ENCODE results near the gene AMN1. TPM values are rescaled to one million over a fixed set of nuclear protein-coding genes. Genes with fewer than 3 reads are reported as not detected.
"Not testable (repeated sequence)": the region's sequence is repeated elsewhere in the genome, so short reads cannot be mapped to it uniquely, and the experiment has no call there.

Gene AMN1
- polyA plus RNA-seq = 1 to 10 TPM; 4.4 to 4.7 TPM

DNA sequence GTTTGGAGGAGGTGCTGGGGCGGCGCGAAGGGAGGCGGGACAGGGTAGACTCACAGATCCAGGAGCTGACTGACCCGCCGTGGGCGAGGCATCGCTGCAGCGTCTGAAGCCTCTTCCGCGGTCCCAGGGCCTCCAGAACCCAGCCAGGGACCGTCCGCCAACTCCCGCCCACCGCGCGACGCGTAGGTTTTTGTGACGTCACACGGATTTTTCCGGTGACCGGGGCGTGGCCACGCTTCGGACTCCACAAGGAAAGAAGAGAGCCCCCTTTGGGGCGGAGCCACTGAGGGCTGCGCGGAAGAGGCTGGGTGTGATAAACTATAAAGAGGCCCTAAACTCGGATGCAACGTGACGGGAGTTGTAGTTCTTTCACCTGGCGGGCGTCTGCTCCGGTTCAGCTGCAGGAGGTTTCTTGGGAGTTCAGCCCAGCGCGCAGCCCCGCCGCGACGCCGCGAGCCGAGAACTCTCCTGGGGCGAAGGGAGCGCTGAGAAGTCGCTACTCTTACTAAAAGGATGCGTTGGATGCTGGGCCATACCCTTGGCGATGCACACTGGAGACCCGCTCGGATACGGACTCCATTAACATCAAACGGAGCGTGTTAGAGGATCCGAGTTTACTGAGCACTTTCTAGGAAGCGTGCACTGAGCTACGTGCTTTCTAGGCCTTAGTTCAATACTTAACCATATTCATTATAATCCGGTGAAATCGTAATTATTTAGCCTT lies at the start of gene AMN1:
AMN1 (minus strand) TSS at position 105 of the 724 bp plus-strand sequence; CDS start at position 92, 13 bp downstream.
- Histone ChIP-seq H3K27me3 (ENCODE audit: control insufficient read depth in 1 of 2, insufficient read depth in 2 of 2, low read length in 2 of 2) (no peaks in the 10 kb centered on the region), H3K9me3 (ENCODE audit: control insufficient read depth in 2 of 2, insufficient read depth in 1 of 2, low read depth in 1 of 2, low read length in 1 of 2) (peaks cover 0 to 2% of the 10 kb centered on the region in 2 donors), H3K27ac (ENCODE audit: low read depth in 2 of 2, low read length in 1 of 2) (peak within 1 kb of the TSS; percentile 97 to 98), H3K36me3 (ENCODE audit: control insufficient read depth in 2 of 2, insufficient read depth in 2 of 2, low read length in 1 of 2) (no peaks in the 10 kb centered on the region), H3K4me1 (ENCODE audit: control insufficient read depth in 2 of 2, insufficient read depth in 2 of 2, low read length in 1 of 2) (no peaks in the 10 kb centered on the region), H3K4me3 (ENCODE audit: low read depth in 1 of 2, low read length in 2 of 2) (peak within 1 kb of the TSS; percentile 61 to 67)
- WGBS, 2 donors = 1 to 2% methylated on average over 59 of the region's 59 CpGs

GRCh38 chr12:31773867-31774266 lies 45.0 kb upstream of the AMN1 start:
- Histone ChIP-seq H3K4me3 (ENCODE audit: low read depth in 1 of 2, low read length in 2 of 2) (no peak overlapping the region), H3K27me3 (ENCODE audit: control insufficient read depth in 1 of 2, insufficient read depth in 2 of 2, low read length in 2 of 2) (no peaks in the 10 kb centered on the region), H3K4me1 (ENCODE audit: control insufficient read depth in 2 of 2, insufficient read depth in 2 of 2, low read length in 1 of 2) (peaks cover 0 to 5% of the 10 kb centered on the region in 2 donors), H3K27ac (ENCODE audit: low read depth in 2 of 2, low read length in 1 of 2) (no peak overlapping the region), H3K36me3 (ENCODE audit: control insufficient read depth in 2 of 2, insufficient read depth in 2 of 2, low read length in 1 of 2) (no peaks in the 10 kb centered on the region), H3K9me3 (ENCODE audit: control insufficient read depth in 2 of 2, insufficient read depth in 1 of 2, low read depth in 1 of 2, low read length in 1 of 2) (peaks cover 0 to 3% of the 10 kb centered on the region in 2 donors)
- 35 to 47% methylated on average over 2 of the region's 2 CpGs for WGBS, 2 donors

- 33 to 42% methylated on average over 2 of the region's 2 CpGs for WGBS, 2 donors
- Histone ChIP-seq H3K27ac (ENCODE audit: low read depth in 2 of 2, low read length in 1 of 2) (no peak overlapping the region), H3K4me1 (ENCODE audit: control insufficient read depth in 2 of 2, insufficient read depth in 2 of 2, low read length in 1 of 2) (peaks cover 0 to 5% of the 10 kb centered on the region in 2 donors), H3K4me3 (ENCODE audit: low read depth in 1 of 2, low read length in 2 of 2) (no peak overlapping the region), H3K36me3 (ENCODE audit: control insufficient read depth in 2 of 2, insufficient read depth in 2 of 2, low read length in 1 of 2) (no peaks in the 10 kb centered on the region), H3K27me3 (ENCODE audit: control insufficient read depth in 1 of 2, insufficient read depth in 2 of 2, low read length in 2 of 2) (no peaks in the 10 kb centered on the region), H3K9me3 (ENCODE audit: control insufficient read depth in 2 of 2, insufficient read depth in 1 of 2, low read depth in 1 of 2, low read length in 1 of 2) (peaks cover 0 to 3% of the 10 kb centered on the region in 2 donors)
Observed at GRCh38 chr12:31773223-31773750, 44.5 kb upstream of the AMN1 start.

DNA sequence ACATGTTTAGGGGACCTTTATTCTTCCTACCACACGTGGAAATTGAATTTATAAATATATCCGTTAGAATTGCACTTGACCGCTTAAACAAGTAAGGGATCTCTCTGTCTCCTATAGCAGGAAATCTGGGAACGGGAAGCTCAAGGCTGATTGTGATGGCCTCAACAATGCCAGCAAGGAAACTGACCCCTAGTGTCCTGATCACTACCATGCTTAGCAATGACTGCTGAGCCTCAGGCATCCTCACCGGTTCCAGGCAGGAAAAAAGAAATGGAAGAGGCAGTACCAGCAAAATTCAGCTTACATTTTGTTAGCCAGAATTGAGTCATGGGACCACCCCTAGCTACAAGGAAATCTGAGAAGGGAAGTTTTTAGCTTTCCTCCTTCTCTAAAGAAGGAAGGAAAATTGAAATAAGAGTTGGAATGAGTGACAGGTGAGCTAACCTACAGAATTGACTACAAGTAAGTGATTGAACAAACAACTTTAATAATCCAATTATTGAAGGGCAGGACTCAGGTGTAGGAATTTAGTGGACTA lies 43.9 kb upstream of the AMN1 start:
- no peak overlapping the region for H3K27ac ChIP-seq (ENCODE audit: low read depth in 2 of 2, low read length in 1 of 2)
- H3K36me3 ChIP-seq (ENCODE audit: control insufficient read depth in 2 of 2, insufficient read depth in 2 of 2, low read length in 1 of 2) = no peaks in the 10 kb centered on the region
- H3K4me3 ChIP-seq (ENCODE audit: low read depth in 1 of 2, low read length in 2 of 2) = no peak overlapping the region
- H3K27me3 ChIP-seq (ENCODE audit: control insufficient read depth in 1 of 2, insufficient read depth in 2 of 2, low read length in 2 of 2) = no peaks in the 10 kb centered on the region
- WGBS, 2 donors = 76 to 78% methylated on average over 5 of the region's 5 CpGs
- peaks cover 0 to 3% of the 10 kb centered on the region in 2 donors for H3K9me3 ChIP-seq (ENCODE audit: control insufficient read depth in 2 of 2, insufficient read depth in 1 of 2, low read depth in 1 of 2, low read length in 1 of 2)
- peaks cover 0 to 5% of the 10 kb centered on the region in 2 donors for H3K4me1 ChIP-seq (ENCODE audit: control insufficient read depth in 2 of 2, insufficient read depth in 2 of 2, low read length in 1 of 2)

DNA sequence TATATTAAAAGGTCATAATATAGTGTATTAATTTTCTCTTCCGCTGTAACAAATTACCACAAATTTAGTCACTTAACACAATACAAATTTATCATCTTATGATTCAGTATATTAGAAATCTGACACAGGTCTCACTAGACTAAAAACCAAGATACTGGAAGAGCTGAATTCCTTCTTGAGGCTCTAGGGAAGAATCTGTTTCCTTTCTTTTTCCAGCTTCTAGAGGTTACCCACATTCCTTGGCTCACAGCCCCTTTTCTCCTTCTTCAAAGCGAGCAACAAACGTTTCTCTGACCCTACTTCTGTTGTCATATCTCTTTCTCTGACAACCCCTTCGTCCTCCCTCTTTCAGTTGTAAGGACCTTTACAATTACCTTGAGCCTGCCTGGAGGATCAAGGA lies 43.4 kb upstream of the AMN1 start:
- Histone ChIP-seq H3K4me1 (ENCODE audit: control insufficient read depth in 2 of 2, insufficient read depth in 2 of 2, low read length in 1 of 2) (peaks cover 0 to 5% of the 10 kb centered on the region in 2 donors), H3K27ac (ENCODE audit: low read depth in 2 of 2, low read length in 1 of 2) (no peak overlapping the region), H3K27me3 (ENCODE audit: control insufficient read depth in 1 of 2, insufficient read depth in 2 of 2, low read length in 2 of 2) (no peaks in the 10 kb centered on the region), H3K4me3 (ENCODE audit: low read depth in 1 of 2, low read length in 2 of 2) (no peak overlapping the region), H3K9me3 (ENCODE audit: control insufficient read depth in 2 of 2, insufficient read depth in 1 of 2, low read depth in 1 of 2, low read length in 1 of 2) (peaks cover 0 to 3% of the 10 kb centered on the region in 2 donors), H3K36me3 (ENCODE audit: control insufficient read depth in 2 of 2, insufficient read depth in 2 of 2, low read length in 1 of 2) (no peaks in the 10 kb centered on the region)
- WGBS, 2 donors = 83 to 86% methylated on average over 4 of the region's 4 CpGs

- Histone ChIP-seq H3K9me3 (ENCODE audit: control insufficient read depth in 2 of 2, insufficient read depth in 1 of 2, low read depth in 1 of 2, low read length in 1 of 2) (no peaks in the 10 kb centered on the region), H3K36me3 (ENCODE audit: control insufficient read depth in 2 of 2, insufficient read depth in 2 of 2, low read length in 1 of 2) (no peaks in the 10 kb centered on the region), H3K4me1 (ENCODE audit: control insufficient read depth in 2 of 2, insufficient read depth in 2 of 2, low read length in 1 of 2) (peaks cover 0 to 2% of the 10 kb centered on the region in 2 donors), H3K4me3 (ENCODE audit: low read depth in 1 of 2, low read length in 2 of 2) (no peak overlapping the region), H3K27ac (ENCODE audit: low read depth in 2 of 2, low read length in 1 of 2) (no peak overlapping the region), H3K27me3 (ENCODE audit: control insufficient read depth in 1 of 2, insufficient read depth in 2 of 2, low read length in 2 of 2) (no peaks in the 10 kb centered on the region)
- WGBS, 2 donors = 78 to 81% methylated on average over 2 of the region's 2 CpGs
Observed at GRCh38 chr12:31768046-31768445, 39.2 kb upstream of the AMN1 start.

- WGBS, 2 donors = 69 to 84% methylated on average over 1 of the region's 1 CpG
- Histone ChIP-seq H3K4me3 (ENCODE audit: low read depth in 1 of 2, low read length in 2 of 2) (no peak overlapping the region), H3K27ac (ENCODE audit: low read depth in 2 of 2, low read length in 1 of 2) (no peak overlapping the region), H3K27me3 (ENCODE audit: control insufficient read depth in 1 of 2, insufficient read depth in 2 of 2, low read length in 2 of 2) (no peaks in the 10 kb centered on the region), H3K4me1 (ENCODE audit: control insufficient read depth in 2 of 2, insufficient read depth in 2 of 2, low read length in 1 of 2) (no peaks in the 10 kb centered on the region), H3K9me3 (ENCODE audit: control insufficient read depth in 2 of 2, insufficient read depth in 1 of 2, low read depth in 1 of 2, low read length in 1 of 2) (no peaks in the 10 kb centered on the region), H3K36me3 (ENCODE audit: control insufficient read depth in 2 of 2, insufficient read depth in 2 of 2, low read length in 1 of 2) (no peaks in the 10 kb centered on the region)
Observed at GRCh38 chr12:31765931-31766330, 37.1 kb upstream of the AMN1 start.

DNA sequence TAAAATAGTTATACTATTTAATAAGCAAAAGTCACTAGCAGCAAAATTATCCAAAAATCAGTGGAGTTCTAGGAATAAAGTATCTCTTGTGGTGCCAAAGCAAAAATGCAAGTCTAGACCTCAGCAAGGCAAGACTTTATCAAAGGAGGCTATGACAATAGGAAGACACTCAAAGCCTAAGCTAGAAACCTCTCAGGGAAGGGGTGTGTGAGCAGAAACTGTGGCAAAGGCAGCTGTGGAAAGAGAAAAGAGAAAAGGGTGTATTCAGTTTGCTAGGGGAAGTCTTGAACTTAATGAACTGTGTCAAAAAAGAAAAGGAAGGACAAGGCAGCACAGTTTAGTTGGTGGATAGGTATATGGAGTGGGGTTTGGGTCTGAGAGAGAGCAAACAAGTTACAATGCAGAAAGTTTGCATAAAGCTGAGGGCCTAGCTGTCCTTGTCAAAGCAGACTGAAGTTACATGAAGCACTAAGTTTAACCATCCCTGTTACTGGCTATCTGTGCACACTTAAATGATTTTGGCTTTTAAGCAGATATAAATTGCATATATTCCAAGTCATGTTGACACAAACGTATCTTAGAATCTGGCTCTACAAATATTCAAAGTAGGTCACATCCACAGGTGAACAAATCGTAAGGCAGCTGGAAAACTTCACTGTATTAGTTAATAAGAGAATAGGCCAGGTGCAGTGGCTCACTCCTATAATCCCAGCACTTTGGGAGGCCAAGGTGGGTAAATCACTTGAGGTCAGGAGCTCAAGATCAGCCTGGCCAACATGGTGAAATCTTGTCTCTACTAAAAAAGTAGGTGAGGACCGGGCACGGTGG lies 31.0 kb upstream of the AMN1 start:
- Histone ChIP-seq H3K9me3 (ENCODE audit: control insufficient read depth in 2 of 2, insufficient read depth in 1 of 2, low read depth in 1 of 2, low read length in 1 of 2) (no peaks in the 10 kb centered on the region), H3K4me3 (ENCODE audit: low read depth in 1 of 2, low read length in 2 of 2) (no peak overlapping the region), H3K36me3 (ENCODE audit: control insufficient read depth in 2 of 2, insufficient read depth in 2 of 2, low read length in 1 of 2) (no peaks in the 10 kb centered on the region), H3K4me1 (ENCODE audit: control insufficient read depth in 2 of 2, insufficient read depth in 2 of 2, low read length in 1 of 2) (no peaks in the 10 kb centered on the region), H3K27ac (ENCODE audit: low read depth in 2 of 2, low read length in 1 of 2) (no peak overlapping the region), H3K27me3 (ENCODE audit: control insufficient read depth in 1 of 2, insufficient read depth in 2 of 2, low read length in 2 of 2) (no peaks in the 10 kb centered on the region)
- WGBS, 2 donors = 77 to 88% methylated on average over 4 of the region's 4 CpGs

DNA sequence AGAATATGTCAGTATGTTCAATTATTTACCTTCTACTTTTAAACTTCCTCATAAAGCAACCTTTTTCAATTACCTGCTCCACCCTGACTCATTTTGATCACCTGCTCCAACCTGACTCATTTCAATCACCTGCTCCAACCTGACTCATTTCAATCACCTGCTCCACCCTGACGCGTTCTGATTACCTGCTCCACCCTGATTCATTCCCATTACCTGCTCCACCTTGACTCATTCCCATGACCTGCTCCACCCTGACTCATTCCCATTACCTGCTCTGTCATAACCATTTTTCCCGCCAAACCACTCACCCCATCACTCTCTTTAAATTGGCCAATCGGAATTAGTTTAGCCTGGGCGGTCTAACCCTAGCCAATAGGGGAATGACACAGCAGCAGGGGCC lies 29.5 kb upstream of the AMN1 start:
- not testable (repeated sequence) for H3K27me3 ChIP-seq (ENCODE audit: control insufficient read depth in 1 of 2, insufficient read depth in 2 of 2, low read length in 2 of 2); H3K4me1 ChIP-seq (ENCODE audit: control insufficient read depth in 2 of 2, insufficient read depth in 2 of 2, low read length in 1 of 2); H3K36me3 ChIP-seq (ENCODE audit: control insufficient read depth in 2 of 2, insufficient read depth in 2 of 2, low read length in 1 of 2); H3K9me3 ChIP-seq (ENCODE audit: control insufficient read depth in 2 of 2, insufficient read depth in 1 of 2, low read depth in 1 of 2, low read length in 1 of 2); H3K4me3 ChIP-seq (ENCODE audit: low read depth in 1 of 2, low read length in 2 of 2)
- H3K27ac ChIP-seq (ENCODE audit: low read depth in 2 of 2, low read length in 1 of 2) = peak overlapping the region in 1 of 2 donors; percentile 42
- 73 to 74% methylated on average over 5 of the region's 5 CpGs for WGBS, 2 donors

All from esophagus (tissue), 2 donors.